HepG2 (cell line): ENCODE results near the gene JTB. TPM values are rescaled to one million over a fixed set of nuclear protein-coding genes. Genes with fewer than 3 reads are reported as not detected.

Source experiments
- ATAC-seq: fragments of 200-7000 bp; cut with Tn5 transposase; 3 replicates; pipeline ENCODE4 v1.9.1; 2020; ENCODE audit warnings: mild to moderate bottlenecking, moderate library complexity
- BruUV-seq: library from RNA; stranded (reverse); fragments of 400-500 nt; replicated peaks from 2 replicates; lab custom pipeline; 2021; lab: Mats Ljungman, UMichigan
- CTCF ChIA-PET: fragments of 300-600 bp; formaldehyde crosslinking; extraction: SDS; loops from one replicate; lab custom pipeline; 2021; ENCODE audit warnings: low total read pairs, inconsistent platforms, low intra/inter-chr PET ratio; lab: Yijun Ruan, JAX
- POLR2A ChIA-PET: fragments of 350-600 bp; sonication (Branson Sonifier 250); formaldehyde crosslinking; loops from one replicate; lab custom pipeline; 2020; ENCODE audit warnings: antibody characterized with exemption, inconsistent platforms; lab: Yijun Ruan, JAX
- DNase-seq: peaks from one replicate; pipeline ENCODE4 v3.0.0-alpha.2; 2015; ENCODE audit warnings: low spot score
- FAIRE-seq: peaks from 3 replicates; lab custom pipeline; 2011; peaks lifted over from hg19 to GRCh38; lab: Jason Lieb, UNC
- H2AFZ ChIP-seq: one replicate; pipeline ENCODE4 v1.6.1; 2011; ENCODE audit warnings: low read length, inconsistent platforms
- H3K27ac ChIP-seq: fragments of 300-600 bp; 3 replicates; pipeline ENCODE4 v1.8.0; 2011; ENCODE audit warnings: mixed run types, mild to moderate bottlenecking, mixed read lengths, low read length, inconsistent platforms; ENCODE audit not compliant: insufficient read depth; ENCODE audit errors: extremely low read length
- H3K27me3 ChIP-seq, 2 experiments: fragments of 200-600 bp in 1 of 2; 2 replicates in 1 of 2; 3 replicates in 1 of 2; pipeline versions ENCODE4 v1.6.0 to v1.8.0; 2011; ENCODE audit warnings: low read length in 2 of 2, mild to moderate bottlenecking in 2 of 2, moderate library complexity in 2 of 2, inconsistent platforms in 1 of 2; ENCODE audit not compliant: insufficient read depth in 2 of 2, control insufficient read depth in 1 of 2
- H3K36me3 ChIP-seq, 2 experiments: fragments of 200-600 bp in 1 of 2; replicated peaks in 1 of 2; 2 replicates in 1 of 2; 3 replicates in 1 of 2; pipeline versions ENCODE4 v1.5.1 to v1.8.0; 2011; ENCODE audit warnings: low read length in 2 of 2, inconsistent platforms in 1 of 2; ENCODE audit not compliant: insufficient read depth in 2 of 2, control insufficient read depth in 1 of 2
- H3K4me1 ChIP-seq: 2 replicates; pipeline ENCODE4 v1.5.1; 2012; ENCODE audit warnings: low read length, inconsistent platforms; ENCODE audit not compliant: insufficient read depth
- H3K4me2 ChIP-seq: 2 replicates; pipeline ENCODE4 v1.6.0; 2011; ENCODE audit warnings: low read depth, low read length, inconsistent platforms
- H3K4me3 ChIP-seq, 3 experiments: fragments of 200-600 bp in 1 of 3; sonication (generic), shearing (Covaris generic) in 1 of 3; replicated peaks in 1 of 3; 2 replicates each; pipeline ENCODE4 v1.5.1; 2011 to 2016; ENCODE audit warnings: low read length in 3 of 3, inconsistent platforms in 2 of 3, low read depth in 2 of 3, mild to moderate bottlenecking in 2 of 3, control low read depth in 1 of 3, mixed read lengths in 1 of 3; ENCODE audit not compliant: insufficient read depth in 1 of 3
- H3K79me2 ChIP-seq: one replicate; pipeline ENCODE4 v1.6.1; 2011; ENCODE audit warnings: low read length, inconsistent platforms; ENCODE audit not compliant: insufficient read depth
- H3K9ac ChIP-seq: 2 replicates; pipeline ENCODE4 v1.6.0; 2011; ENCODE audit warnings: mild to moderate bottlenecking, low read depth, low read length, inconsistent platforms; ENCODE audit not compliant: insufficient read depth
- H3K9me3 ChIP-seq: 2 replicates; pipeline ENCODE4 v1.5.1; 2012; ENCODE audit warnings: mild to moderate bottlenecking, low read length
- H4K20me1 ChIP-seq: 2 replicates; pipeline ENCODE4 v1.6.0; 2011; ENCODE audit warnings: inconsistent platforms, mild to moderate bottlenecking, low read length, moderate library complexity; ENCODE audit not compliant: insufficient read depth
- CBFB ChIP-seq: sonication (generic); formaldehyde crosslinking; IDR thresholded peaks from 2 replicates; pipeline ENCODE4 v1.4.0; 2020; ENCODE audit warnings: missing genetic modification reagents
- FOXO1 ChIP-seq: sonication (generic); formaldehyde crosslinking; IDR thresholded peaks from 2 replicates; pipeline ENCODE4 v1.4.0; 2020; ENCODE audit warnings: missing genetic modification reagents
- NPAS2 ChIP-seq: sonication (generic); formaldehyde crosslinking; IDR thresholded peaks from 2 replicates; pipeline ENCODE4 v1.8.0; 2022; ENCODE audit warnings: mild to moderate bottlenecking, missing genetic modification reagents, borderline replicate concordance
- NRL ChIP-seq: sonication (generic); formaldehyde crosslinking; IDR thresholded peaks from 2 replicates; pipeline ENCODE4 v1.5.0; 2020; ENCODE audit warnings: missing genetic modification reagents, mild to moderate bottlenecking, moderate library complexity, borderline replicate concordance
- ONECUT2 ChIP-seq: sonication (generic); formaldehyde crosslinking; IDR thresholded peaks from 2 replicates; pipeline ENCODE4 v1.4.0; 2020; ENCODE audit warnings: missing genetic modification reagents
- SETDB1 ChIP-seq: sonication (generic); formaldehyde crosslinking; IDR thresholded peaks from 2 replicates; pipeline ENCODE4 v1.5.1; 2020; ENCODE audit warnings: missing genetic modification reagents, mild to moderate bottlenecking, borderline replicate concordance
- SRF ChIP-seq: IDR thresholded peaks from 2 replicates; pipeline ENCODE4 v1.6.1; 2011; ENCODE audit warnings: mild to moderate bottlenecking, low read depth, low read length, moderate library complexity
- ZNF7 ChIP-seq: IDR thresholded peaks from 2 replicates; pipeline ENCODE4 v1.6.1; 2016; ENCODE audit warnings: missing biosample characterization, missing genetic modification reagents
- WGBS: methylation state at CpG from one replicate; pipeline ENCODE4 v1.1.6; 2017; ENCODE audit warnings: low lambda C conversion rate; 5-methylcytosine and 5-hydroxymethylcytosine counted together
- in situ Hi-C: cut with HindIII; loops from 2 replicates; pipeline ENCODE4 v1.10.0; 2017; ENCODE audit warnings: low pct_unique_long_range_greater_than_20kb; ENCODE audit not compliant: extremely low pct_ligation_motif_present
- intact Hi-C: fragments of 100-400 bp; cut with micrococcal nuclease; formaldehyde crosslinking; loops from one replicate; pipeline ENCODE4 v1.10.0; 2022; ENCODE audit not compliant: unreplicated experiment
- polyA plus RNA-seq, 8 experiments: library from polyadenylated mRNA; depleted of rRNA in 3 of 8; stranded (reverse) in 7 of 8; unstranded in 1 of 8; fragments of >200 nt; fragmentation: Illumina TruSeq in 4 of 8; extraction: Trizol in 4 of 8; gene quantifications; 2 replicates each; pipeline versions ENCODE4 v1.2.1 to v1.2.3, GENCODE V29; 2011 to 2016; ENCODE audit warnings: low read depth in 4 of 8, missing spikeins in 1 of 8, mixed read lengths in 1 of 8; ENCODE audit not compliant: insufficient read depth in 1 of 8
- total RNA-seq, 5 experiments: library from RNA; depleted of rRNA; stranded (reverse); fragments of >200 nt; fragmentation: Illumina TruSeq; extraction: Trizol; gene quantifications; 2 replicates each; pipeline ENCODE4 v1.2.3, GENCODE V29; 2016; ENCODE audit warnings: low read depth in 1 of 5
- TF ChIP-seq, protein P1 (sequence below), 2 experiments: fragments of 450-650 bp in 1 of 2; sonication (generic) in 1 of 2; formaldehyde crosslinking in 1 of 2; IDR thresholded peaks; 2 replicates each; pipeline versions ENCODE4 v1.6.1 to v1.8.0; 2016 to 2022; ENCODE audit warnings: antibody characterized with exemption in 1 of 2, mild to moderate bottlenecking in 1 of 2, missing genetic modification reagents in 1 of 2
- TF ChIP-seq, protein P2 (sequence below): sonication (generic); formaldehyde crosslinking; IDR thresholded peaks from 2 replicates; pipeline ENCODE4 v1.5.0; 2020; ENCODE audit warnings: mild to moderate bottlenecking, missing genetic modification reagents

JTB gene
- total and polyA plus RNA-seq, 2 of the 13 experiments (the other 11 are each of a cell fraction or from before 2014, with no cell fraction given): 96.7 to 99.2 TPM

DNA sequence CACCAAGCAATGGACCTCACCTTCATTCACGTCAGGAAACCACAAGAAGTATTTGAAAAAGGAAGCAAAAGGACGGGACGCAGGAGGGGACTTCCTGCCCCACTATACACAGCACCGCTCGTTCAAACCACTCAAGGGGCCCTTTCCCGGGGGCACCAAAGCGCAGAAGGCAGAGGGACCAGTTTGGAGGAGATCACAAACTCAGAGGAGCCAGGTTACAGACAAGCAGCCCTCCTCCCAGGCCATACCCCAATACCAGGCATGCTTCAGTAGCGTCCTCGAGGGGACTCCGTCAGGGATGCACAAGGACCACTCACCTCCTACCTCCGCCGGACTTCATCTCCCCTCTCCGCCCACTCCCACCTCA, 19.7 kb downstream of the JTB start:
- no peak overlapping the region for H2AFZ ChIP-seq
- ATAC-seq (peak; percentile 19), FAIRE-seq (no peak), DNase-seq (no peak)
- peak overlapping the region; percentile 89 for H3K4me2 ChIP-seq
- in situ Hi-C loops (no loop called here), intact Hi-C loops (loop anchor here (5.0 kb wide), 1 partner anchor 35 kb away; the partner anchor contains the start of gene GATAD2B)
- H3K9ac ChIP-seq: peak overlapping the region; percentile 85
- H3K27ac ChIP-seq: peak overlapping the region; percentile 75
- peaks cover 55% of the 10 kb centered on the region for H3K79me2 ChIP-seq
- POLR2A ChIA-PET: interaction anchor here (1.0 to 7.0 kb wide), 6 partner anchors 9 to 33 kb away, joined by 3 to 89 read pairs (median 14); partner anchors contain the start of genes CREB3L4, DENND4B, JTB and RAB13
- peak overlapping the region; percentile 89 to 99 (median 92) for H3K4me3 ChIP-seq
- BruUV-seq: no TSS peak
- H3K36me3 ChIP-seq: peaks cover 0 to 17% of the 10 kb centered on the region in 2 experiments; a peak in 4 of 5 replicates
- peaks cover 7% of the 10 kb centered on the region; the same call in 1 of the 2 replicates for H4K20me1 ChIP-seq
- peaks cover 0 to 7% of the 10 kb centered on the region in 2 experiments; a peak in 1 of 5 replicates for H3K27me3 ChIP-seq
- WGBS: under 1% methylated on average over 12 of the region's 13 CpGs
- H3K4me1 ChIP-seq: peaks cover 70% of the 10 kb centered on the region
- H3K9me3 ChIP-seq: no peaks in the 10 kb centered on the region
- CTCF ChIA-PET: interaction anchor here (0.8 kb wide), 1 partner anchor 9 kb away, joined by 3 read pairs; no protein-coding TSS in a partner anchor
- TF ChIP-seq, protein P1, sequence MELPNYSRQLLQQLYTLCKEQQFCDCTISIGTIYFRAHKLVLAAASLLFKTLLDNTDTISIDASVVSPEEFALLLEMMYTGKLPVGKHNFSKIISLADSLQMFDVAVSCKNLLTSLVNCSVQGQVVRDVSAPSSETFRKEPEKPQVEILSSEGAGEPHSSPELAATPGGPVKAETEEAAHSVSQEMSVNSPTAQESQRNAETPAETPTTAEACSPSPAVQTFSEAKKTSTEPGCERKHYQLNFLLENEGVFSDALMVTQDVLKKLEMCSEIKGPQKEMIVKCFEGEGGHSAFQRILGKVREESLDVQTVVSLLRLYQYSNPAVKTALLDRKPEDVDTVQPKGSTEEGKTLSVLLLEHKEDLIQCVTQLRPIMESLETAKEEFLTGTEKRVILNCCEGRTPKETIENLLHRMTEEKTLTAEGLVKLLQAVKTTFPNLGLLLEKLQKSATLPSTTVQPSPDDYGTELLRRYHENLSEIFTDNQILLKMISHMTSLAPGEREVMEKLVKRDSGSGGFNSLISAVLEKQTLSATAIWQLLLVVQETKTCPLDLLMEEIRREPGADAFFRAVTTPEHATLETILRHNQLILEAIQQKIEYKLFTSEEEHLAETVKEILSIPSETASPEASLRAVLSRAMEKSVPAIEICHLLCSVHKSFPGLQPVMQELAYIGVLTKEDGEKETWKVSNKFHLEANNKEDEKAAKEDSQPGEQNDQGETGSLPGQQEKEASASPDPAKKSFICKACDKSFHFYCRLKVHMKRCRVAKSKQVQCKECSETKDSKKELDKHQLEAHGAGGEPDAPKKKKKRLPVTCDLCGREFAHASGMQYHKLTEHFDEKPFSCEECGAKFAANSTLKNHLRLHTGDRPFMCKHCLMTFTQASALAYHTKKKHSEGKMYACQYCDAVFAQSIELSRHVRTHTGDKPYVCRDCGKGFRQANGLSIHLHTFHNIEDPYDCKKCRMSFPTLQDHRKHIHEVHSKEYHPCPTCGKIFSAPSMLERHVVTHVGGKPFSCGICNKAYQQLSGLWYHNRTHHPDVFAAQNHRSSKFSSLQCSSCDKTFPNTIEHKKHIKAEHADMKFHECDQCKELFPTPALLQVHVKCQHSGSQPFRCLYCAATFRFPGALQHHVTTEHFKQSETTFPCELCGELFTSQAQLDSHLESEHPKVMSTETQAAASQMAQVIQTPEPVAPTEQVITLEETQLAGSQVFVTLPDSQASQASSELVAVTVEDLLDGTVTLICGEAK (IDR thresholded peaks at IDR 0.05): no peak
- TF ChIP-seq, protein P1 (CRISPR knock-in tag; IDR thresholded peaks at IDR 0.05): no peak
- TF ChIP-seq, protein P2, sequence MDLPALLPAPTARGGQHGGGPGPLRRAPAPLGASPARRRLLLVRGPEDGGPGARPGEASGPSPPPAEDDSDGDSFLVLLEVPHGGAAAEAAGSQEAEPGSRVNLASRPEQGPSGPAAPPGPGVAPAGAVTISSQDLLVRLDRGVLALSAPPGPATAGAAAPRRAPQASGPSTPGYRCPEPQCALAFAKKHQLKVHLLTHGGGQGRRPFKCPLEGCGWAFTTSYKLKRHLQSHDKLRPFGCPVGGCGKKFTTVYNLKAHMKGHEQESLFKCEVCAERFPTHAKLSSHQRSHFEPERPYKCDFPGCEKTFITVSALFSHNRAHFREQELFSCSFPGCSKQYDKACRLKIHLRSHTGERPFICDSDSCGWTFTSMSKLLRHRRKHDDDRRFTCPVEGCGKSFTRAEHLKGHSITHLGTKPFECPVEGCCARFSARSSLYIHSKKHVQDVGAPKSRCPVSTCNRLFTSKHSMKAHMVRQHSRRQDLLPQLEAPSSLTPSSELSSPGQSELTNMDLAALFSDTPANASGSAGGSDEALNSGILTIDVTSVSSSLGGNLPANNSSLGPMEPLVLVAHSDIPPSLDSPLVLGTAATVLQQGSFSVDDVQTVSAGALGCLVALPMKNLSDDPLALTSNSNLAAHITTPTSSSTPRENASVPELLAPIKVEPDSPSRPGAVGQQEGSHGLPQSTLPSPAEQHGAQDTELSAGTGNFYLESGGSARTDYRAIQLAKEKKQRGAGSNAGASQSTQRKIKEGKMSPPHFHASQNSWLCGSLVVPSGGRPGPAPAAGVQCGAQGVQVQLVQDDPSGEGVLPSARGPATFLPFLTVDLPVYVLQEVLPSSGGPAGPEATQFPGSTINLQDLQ (CRISPR knock-in tag): no peak
- TF ChIP-seq NRL (CRISPR knock-in tag) (no peak), CBFB (CRISPR knock-in tag) (peak; percentile 8; the same call in 1 of the 2 replicates), SRF (no peak), FOXO1 (CRISPR knock-in tag) (no peak), ONECUT2 (CRISPR knock-in tag) (no peak), NPAS2 (no peak), SETDB1 (CRISPR knock-in tag) (0 out of 2 replicates have a peak, but pooled peaks have one; percentile 12), ZNF7 (no peak)
